Measurements from ENCODE around the gene MINDY2.
"Not testable (repeated sequence)": the region's sequence is repeated elsewhere in the genome, so short reads cannot be mapped to it uniquely, and the experiment has no call there.

Gene MINDY2

GRCh38 chr15:58840048-58840447 lies 68.9 kb downstream of the MINDY2 start:
- Histone ChIP-seq H3K79me1 (ENCODE audit: low read length) (no peaks in the 10 kb centered on the region), H3K9ac (ENCODE audit: low read length) (no peak overlapping the region), H3K4me1 (ENCODE audit: control insufficient read depth in 1 of 2, insufficient read depth in 2 of 2, low read length in 2 of 2) (no peaks in the 10 kb centered on the region), H2BK120ac (ENCODE audit: insufficient read depth, low read length, poor library complexity) (no peak overlapping the region), H3K9me3 (ENCODE audit: insufficient read depth, low read depth, low read length) (no peaks in the 10 kb centered on the region), H2BK5ac (ENCODE audit: low read depth, low read length, poor library complexity) (no peak overlapping the region), H2AFZ (ENCODE audit: insufficient read depth, low read length, poor library complexity) (no peak overlapping the region), H3K4me3 (ENCODE audit: low read depth, low read length) (no peak overlapping the region), H3K27ac (ENCODE audit: low read depth, low read length) (no peak overlapping the region), H4K8ac (ENCODE audit: low read depth, low read length) (no peak overlapping the region), H2AK5ac (ENCODE audit: low read length) (no peak overlapping the region), H3K4ac (ENCODE audit: low read depth, low read length) (no peak overlapping the region), H4K12ac (ENCODE audit: low read depth, low read length) (no peak overlapping the region), H3K23ac (ENCODE audit: low read length) (no peak overlapping the region), H3K14ac (ENCODE audit: low read length) (no peak overlapping the region), H3K18ac (ENCODE audit: low read length) (no peak overlapping the region), H3K4me2 (ENCODE audit: low read length) (no peak overlapping the region), H3K79me2 (ENCODE audit: control insufficient read depth, insufficient read depth, low read length, poor library complexity) (no peaks in the 10 kb centered on the region), H2BK12ac (ENCODE audit: low read length) (no peak overlapping the region), H3K36me3 (ENCODE audit: control insufficient read depth in 1 of 2, insufficient read depth in 2 of 2, low read length in 2 of 2) (peaks cover 0 to 3% of the 10 kb centered on the region in 2 experiments), H3K27me3 (ENCODE audit: insufficient read depth, low read length) (no peaks in the 10 kb centered on the region), H4K91ac (ENCODE audit: low read depth, low read length) (no peak overlapping the region)
- WGBS (ENCODE audit: extremely low coverage, insufficient coverage, insufficient read length): no CpG with 5 or more reads among the region's 8 CpGs
- peak in 1 of 2 donors; percentile 18 for DNase-seq

- H3K79me1 ChIP-seq (ENCODE audit: low read length): no peaks in the 10 kb centered on the region
- H3K79me2 ChIP-seq (ENCODE audit: control insufficient read depth, insufficient read depth, low read length, poor library complexity): no peaks in the 10 kb centered on the region
- H3K9ac ChIP-seq (ENCODE audit: low read length): no peak overlapping the region
- no peak overlapping the region for H2AFZ ChIP-seq (ENCODE audit: insufficient read depth, low read length, poor library complexity)
- H3K4me1 ChIP-seq (ENCODE audit: control insufficient read depth in 1 of 2, insufficient read depth in 2 of 2, low read length in 2 of 2): no peaks in the 10 kb centered on the region
- H3K27ac ChIP-seq (ENCODE audit: low read depth, low read length): no peak overlapping the region
- H3K9me3 ChIP-seq (ENCODE audit: insufficient read depth, low read depth, low read length): no peaks in the 10 kb centered on the region
- no peak overlapping the region for H3K4me3 ChIP-seq (ENCODE audit: low read depth, low read length)
- WGBS (ENCODE audit: extremely low coverage, insufficient coverage, insufficient read length): no CpG with 5 or more reads among the region's 4 CpGs
- H3K36me3 ChIP-seq (ENCODE audit: control insufficient read depth in 1 of 2, insufficient read depth in 2 of 2, low read length in 2 of 2): peaks cover 2 to 3% of the 10 kb centered on the region in 2 experiments
- H2BK120ac ChIP-seq (ENCODE audit: insufficient read depth, low read length, poor library complexity): no peak overlapping the region
- H3K14ac ChIP-seq (ENCODE audit: low read length): no peak overlapping the region
- H3K18ac ChIP-seq (ENCODE audit: low read length): no peak overlapping the region
- no peak overlapping the region for H3K23ac ChIP-seq (ENCODE audit: low read length)
- no peak overlapping the region for H3K4me2 ChIP-seq (ENCODE audit: low read length)
- no peak overlapping the region for H4K8ac ChIP-seq (ENCODE audit: low read depth, low read length)
- H3K4ac ChIP-seq (ENCODE audit: low read depth, low read length): no peak overlapping the region
- H3K27me3 ChIP-seq (ENCODE audit: insufficient read depth, low read length): no peaks in the 10 kb centered on the region
- no peak overlapping the region for H4K91ac ChIP-seq (ENCODE audit: low read depth, low read length)
- H2BK5ac ChIP-seq (ENCODE audit: low read depth, low read length, poor library complexity): no peak overlapping the region
- no peak for DNase-seq
- no peak overlapping the region for H2AK5ac ChIP-seq (ENCODE audit: low read length)
- H4K12ac ChIP-seq (ENCODE audit: low read depth, low read length): no peak overlapping the region
- H2BK12ac ChIP-seq (ENCODE audit: low read length): no peak overlapping the region
Observed at GRCh38 chr15:58842713-58843396, 71.8 kb downstream of the MINDY2 start.

DNA sequence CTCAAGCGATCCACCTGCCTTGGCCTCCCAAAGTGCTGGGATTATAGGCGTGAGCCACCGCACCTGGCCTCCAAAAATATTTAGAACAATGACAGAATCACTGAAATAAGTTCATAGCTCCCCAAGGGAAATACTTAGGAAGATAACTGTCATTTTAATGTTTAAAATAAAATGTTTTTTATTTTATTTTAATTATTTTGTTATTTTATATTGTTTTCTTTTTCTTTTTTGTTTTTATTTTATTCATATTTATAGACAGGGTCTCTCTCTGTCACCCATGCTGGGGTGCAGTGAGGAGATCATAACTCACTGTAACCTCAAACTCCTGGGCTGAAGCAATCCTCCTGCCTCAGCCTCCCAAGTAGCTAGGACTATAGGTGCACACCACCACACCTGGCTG lies 80.1 kb downstream of the MINDY2 start:
- DNase-seq; H3K4ac ChIP-seq (ENCODE audit: low read depth, low read length): not testable (repeated sequence)

GRCh38 chr15:58852347-58852746 lies 81.2 kb downstream of the MINDY2 start:
- Histone ChIP-seq H3K27ac (ENCODE audit: low read depth, low read length) (no peak overlapping the region), H4K91ac (ENCODE audit: low read depth, low read length) (no peak overlapping the region), H3K9me3 (ENCODE audit: insufficient read depth, low read depth, low read length) (no peaks in the 10 kb centered on the region), H3K4me1 (ENCODE audit: control insufficient read depth in 1 of 2, insufficient read depth in 2 of 2, low read length in 2 of 2) (no peaks in the 10 kb centered on the region), H3K4me2 (ENCODE audit: low read length) (no peak overlapping the region), H3K4ac (ENCODE audit: low read depth, low read length) (no peak overlapping the region), H3K23ac (ENCODE audit: low read length) (no peak overlapping the region), H4K8ac (ENCODE audit: low read depth, low read length) (no peak overlapping the region), H2AK5ac (ENCODE audit: low read length) (no peak overlapping the region), H3K79me2 (ENCODE audit: control insufficient read depth, insufficient read depth, low read length, poor library complexity) (no peaks in the 10 kb centered on the region), H2BK5ac (ENCODE audit: low read depth, low read length, poor library complexity) (no peak overlapping the region), H2BK120ac (ENCODE audit: insufficient read depth, low read length, poor library complexity) (no peak overlapping the region), H3K18ac (ENCODE audit: low read length) (no peak overlapping the region), H3K27me3 (ENCODE audit: insufficient read depth, low read length) (no peaks in the 10 kb centered on the region), H2AFZ (ENCODE audit: insufficient read depth, low read length, poor library complexity) (no peak overlapping the region), H3K9ac (ENCODE audit: low read length) (no peak overlapping the region), H3K79me1 (ENCODE audit: low read length) (no peaks in the 10 kb centered on the region), H3K14ac (ENCODE audit: low read length) (no peak overlapping the region), H2BK12ac (ENCODE audit: low read length) (no peak overlapping the region), H4K12ac (ENCODE audit: low read depth, low read length) (no peak overlapping the region), H3K4me3 (ENCODE audit: low read depth, low read length) (no peak overlapping the region), H3K36me3 (ENCODE audit: control insufficient read depth in 1 of 2, insufficient read depth in 2 of 2, low read length in 2 of 2) (peaks cover 4 to 5% of the 10 kb centered on the region in 2 experiments)
- DNase-seq: no peak
- no CpG with 5 or more reads among the region's 5 CpGs for WGBS (ENCODE audit: extremely low coverage, insufficient coverage, insufficient read length)

More for the DNA sequence above, 80.1 kb downstream of the MINDY2 start:
- H2BK120ac ChIP-seq (ENCODE audit: insufficient read depth, low read length, poor library complexity); H3K9me3 ChIP-seq (ENCODE audit: insufficient read depth, low read depth, low read length); H3K27me3 ChIP-seq (ENCODE audit: insufficient read depth, low read length); H4K12ac ChIP-seq (ENCODE audit: low read depth, low read length); H3K9ac ChIP-seq (ENCODE audit: low read length); H4K91ac ChIP-seq (ENCODE audit: low read depth, low read length); H3K23ac ChIP-seq (ENCODE audit: low read length); H2BK12ac ChIP-seq (ENCODE audit: low read length); H3K18ac ChIP-seq (ENCODE audit: low read length); H4K8ac ChIP-seq (ENCODE audit: low read depth, low read length); H3K27ac ChIP-seq (ENCODE audit: low read depth, low read length); H2AK5ac ChIP-seq (ENCODE audit: low read length); H2BK5ac ChIP-seq (ENCODE audit: low read depth, low read length, poor library complexity); H3K36me3 ChIP-seq (ENCODE audit: control insufficient read depth in 1 of 2, insufficient read depth in 2 of 2, low read length in 2 of 2); H3K4me1 ChIP-seq (ENCODE audit: control insufficient read depth in 1 of 2, insufficient read depth in 2 of 2, low read length in 2 of 2); H3K4me2 ChIP-seq (ENCODE audit: low read length); H3K14ac ChIP-seq (ENCODE audit: low read length); H3K79me1 ChIP-seq (ENCODE audit: low read length); H3K4me3 ChIP-seq (ENCODE audit: low read depth, low read length); H2AFZ ChIP-seq (ENCODE audit: insufficient read depth, low read length, poor library complexity); H3K79me2 ChIP-seq (ENCODE audit: control insufficient read depth, insufficient read depth, low read length, poor library complexity): not testable (repeated sequence)
- WGBS (ENCODE audit: extremely low coverage, insufficient coverage, insufficient read length): no CpG with 5 or more reads among the region's 3 CpGs

Data from trophoblast cell (in vitro differentiated cells and primary cell).